Mucosa of descending colon (tissue), 3 donors: ENCODE measurements around the gene KATNA1. TPM values are rescaled to one million over a fixed set of nuclear protein-coding genes. Genes with fewer than 3 reads are reported as not detected.

Experiments
- ATAC-seq: fragments of 200-7000 bp; cut with Tn5 transposase; one replicate; pipeline ENCODE4 v1.9.1; 2020; ENCODE audit warnings: mild to moderate bottlenecking, moderate library complexity
- DNase-seq, 3 donors: peaks; one replicate each; pipeline ENCODE4 v3.0.0-alpha.2; 2020
- H3K36me3 ChIP-seq: fragments of 200-600 bp; one replicate; pipeline ENCODE4 v1.8.0; 2021; ENCODE audit warnings: low read depth, mild to moderate bottlenecking
- H3K4me1 ChIP-seq: fragments of 200-600 bp; one replicate; pipeline ENCODE4 v1.8.0; 2021; ENCODE audit warnings: low read depth, mild to moderate bottlenecking
- H3K4me3 ChIP-seq: fragments of 200-600 bp; one replicate; pipeline ENCODE4 v1.8.0; 2021; ENCODE audit warnings: mild to moderate bottlenecking
- H3K9me3 ChIP-seq: fragments of 200-600 bp; one replicate; pipeline ENCODE4 v1.8.0; 2021; ENCODE audit warnings: mild to moderate bottlenecking
- intact Hi-C, 2 donors: fragments of 100-400 bp; cut with DNase I in 1 of 2; cut with micrococcal nuclease in 1 of 2; formaldehyde crosslinking; loops; one replicate each; pipeline versions ENCODE4 v1.11.0 to v1.11.1; 2022; cut with DNase I, micrococcal nuclease
- total RNA-seq, 3 donors: library from RNA; stranded (reverse); fragmentation: NEBNext Ultra II Directional in 2 of 3; extraction: Animal tissue kit (Norgen Biotek cat#: 25700) in 2 of 3; gene quantifications; one replicate each; pipeline versions ENCODE4 v1.2.1 to v1.2.4, GENCODE V29; 2021 to 2023
- TF ChIP-seq, protein P1 (sequence below): fragments of 200-600 bp; IDR thresholded peaks from one replicate; pipeline ENCODE4 v1.8.0; 2022; ENCODE audit warnings: antibody characterized with exemption, mild to moderate bottlenecking
- donor health status: DM: no; HTN: no; CAD: no; lungs with moderate emphysema.
- donor health status: DM: no; HTN: no; CAD: no.
- donor health status: DM: no; HTN: yes; CAD: no.

KATNA1 gene
- total RNA-seq, 3 donors from 2014 or later: 9.2 to 16.8 (median 13.2) TPM

DNA sequence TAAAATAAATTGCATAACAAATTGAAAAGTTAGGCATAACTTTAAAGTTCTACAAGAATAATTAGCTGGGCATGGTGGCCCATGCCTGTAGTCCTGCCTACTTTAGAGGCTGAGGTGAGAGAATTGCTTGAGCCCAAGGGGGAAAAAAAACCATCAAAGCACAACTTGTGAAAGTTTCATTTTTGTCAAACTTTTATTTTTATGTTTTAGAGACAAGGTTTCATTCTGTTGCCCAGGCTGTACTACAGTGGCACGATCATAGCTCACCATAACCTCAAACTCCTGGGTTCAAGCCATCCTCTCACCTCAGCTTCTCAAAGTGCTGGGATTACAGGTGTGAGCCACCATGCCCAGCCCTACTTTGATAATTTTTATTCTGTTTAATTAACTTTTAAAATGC is 14.2 kb downstream of the KATNA1 start:
- TF ChIP-seq, protein P1, sequence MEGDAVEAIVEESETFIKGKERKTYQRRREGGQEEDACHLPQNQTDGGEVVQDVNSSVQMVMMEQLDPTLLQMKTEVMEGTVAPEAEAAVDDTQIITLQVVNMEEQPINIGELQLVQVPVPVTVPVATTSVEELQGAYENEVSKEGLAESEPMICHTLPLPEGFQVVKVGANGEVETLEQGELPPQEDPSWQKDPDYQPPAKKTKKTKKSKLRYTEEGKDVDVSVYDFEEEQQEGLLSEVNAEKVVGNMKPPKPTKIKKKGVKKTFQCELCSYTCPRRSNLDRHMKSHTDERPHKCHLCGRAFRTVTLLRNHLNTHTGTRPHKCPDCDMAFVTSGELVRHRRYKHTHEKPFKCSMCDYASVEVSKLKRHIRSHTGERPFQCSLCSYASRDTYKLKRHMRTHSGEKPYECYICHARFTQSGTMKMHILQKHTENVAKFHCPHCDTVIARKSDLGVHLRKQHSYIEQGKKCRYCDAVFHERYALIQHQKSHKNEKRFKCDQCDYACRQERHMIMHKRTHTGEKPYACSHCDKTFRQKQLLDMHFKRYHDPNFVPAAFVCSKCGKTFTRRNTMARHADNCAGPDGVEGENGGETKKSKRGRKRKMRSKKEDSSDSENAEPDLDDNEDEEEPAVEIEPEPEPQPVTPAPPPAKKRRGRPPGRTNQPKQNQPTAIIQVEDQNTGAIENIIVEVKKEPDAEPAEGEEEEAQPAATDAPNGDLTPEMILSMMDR: no peak
- ATAC-seq (no peak), DNase-seq (no peak)
- H3K36me3 ChIP-seq: no peaks in the 10 kb centered on the region
- H3K4me1 ChIP-seq: no peaks in the 10 kb centered on the region
- H3K4me3 ChIP-seq: no peak overlapping the region
- no peaks in the 10 kb centered on the region for H3K9me3 ChIP-seq
- intact Hi-C loops: no loop called here

DNA sequence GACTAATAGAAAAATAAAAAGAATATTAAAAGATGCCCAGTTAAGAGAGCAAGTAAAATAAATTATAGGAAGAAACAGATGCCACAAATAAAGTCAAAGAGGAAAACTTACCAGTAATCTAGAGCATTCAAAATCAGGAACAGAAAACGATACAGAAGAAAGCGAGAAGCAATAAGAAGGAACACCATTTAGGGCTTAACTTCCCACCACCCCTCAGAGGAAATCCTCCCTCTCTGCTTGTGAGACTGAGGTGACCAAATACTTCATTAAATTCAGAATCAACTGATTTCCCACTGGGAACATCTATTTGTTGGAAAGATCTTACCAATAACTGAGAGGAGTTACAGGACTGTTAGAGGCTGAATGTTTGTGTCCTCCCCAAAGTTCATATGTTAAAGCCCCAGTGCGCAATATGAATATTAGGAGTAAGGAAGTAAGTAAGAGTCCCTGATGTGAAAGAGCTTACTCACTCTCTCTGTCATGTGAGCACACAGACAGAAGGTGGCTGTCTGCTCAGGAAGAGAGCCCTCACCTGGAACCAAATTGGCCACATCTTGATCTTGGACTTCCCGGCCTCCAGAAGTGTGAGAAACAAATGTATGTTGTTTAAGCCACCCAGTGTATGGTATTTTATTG is 19.5 kb downstream of the KATNA1 start:
- no peaks in the 10 kb centered on the region for H3K4me1 ChIP-seq
- intact Hi-C loops: no loop called here
- TF ChIP-seq, protein P1: no peak
- ATAC-seq: no peak
- no peaks in the 10 kb centered on the region for H3K9me3 ChIP-seq
- no peaks in the 10 kb centered on the region for H3K36me3 ChIP-seq
- H3K4me3 ChIP-seq: no peak overlapping the region
- DNase-seq: no peak

DNA sequence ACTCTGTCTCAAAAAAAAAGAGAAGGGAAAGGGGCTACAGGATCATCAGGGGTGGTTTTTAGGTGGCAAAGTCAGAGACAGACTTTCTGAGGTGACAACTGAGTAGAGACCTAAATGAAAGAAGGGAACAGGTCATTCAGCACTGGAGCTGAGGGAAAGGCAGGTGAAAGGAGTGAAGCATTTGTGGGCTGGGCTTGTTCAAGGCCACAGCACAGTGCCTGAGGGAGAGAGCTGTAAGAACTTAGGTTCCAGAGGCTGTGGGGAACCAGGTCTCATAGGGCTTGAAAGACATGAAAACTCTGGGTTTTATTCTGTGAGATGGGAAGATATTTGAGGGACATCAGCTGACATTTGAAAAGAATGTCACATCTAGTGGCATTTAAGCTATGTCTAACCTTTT is 20.8 kb downstream of the KATNA1 start:
- intact Hi-C loops: no loop called here
- Histone ChIP-seq H3K4me1 (no peaks in the 10 kb centered on the region), H3K9me3 (no peaks in the 10 kb centered on the region), H3K36me3 (no peaks in the 10 kb centered on the region), H3K4me3 (no peak overlapping the region)
- ATAC-seq (no peak), DNase-seq (no peak)
- TF ChIP-seq, protein P1: no peak

GRCh38 chr6:149615805-149616204 is 32.7 kb downstream of the KATNA1 start:
- ATAC-seq: no peak
- TF ChIP-seq, protein P1: no peak

GRCh38 chr6:149614337-149614736 is 34.2 kb downstream of the KATNA1 start:
- Histone ChIP-seq H3K4me3 (no peak overlapping the region), H3K36me3 (no peaks in the 10 kb centered on the region), H3K9me3 (no peaks in the 10 kb centered on the region), H3K4me1 (no peaks in the 10 kb centered on the region)
- intact Hi-C loops: no loop called here
- DNase-seq (no peak), ATAC-seq (no peak)
- TF ChIP-seq, protein P1: no peak

More at GRCh38 chr6:149615805-149616204, 32.7 kb downstream of the KATNA1 start:
- Histone ChIP-seq H3K36me3 (no peaks in the 10 kb centered on the region), H3K4me1 (no peaks in the 10 kb centered on the region), H3K9me3 (no peaks in the 10 kb centered on the region), H3K4me3 (no peak overlapping the region)
- no peak for DNase-seq
- intact Hi-C loops: no loop called here
